GM10266 (cell line): ENCODE results near the gene GAREM1.

Experiments
- DNase-seq: peaks from one replicate; pipeline ENCODE4 v3.0.0; 2012; ENCODE audit errors: extremely low spot score
- TF ChIP-seq, protein P1 (sequence below): IDR thresholded peaks from 2 replicates; pipeline ENCODE4 v1.5.1; 2012; ENCODE audit warnings: mild to moderate bottlenecking, low read depth; ENCODE audit not compliant: control insufficient read depth, insufficient read depth; ENCODE audit errors: missing control alignments

The GAREM1 gene

GRCh38 chr18:32401621-32402020 lies 69.1 kb downstream of the GAREM1 start:
- TF ChIP-seq, protein P1, sequence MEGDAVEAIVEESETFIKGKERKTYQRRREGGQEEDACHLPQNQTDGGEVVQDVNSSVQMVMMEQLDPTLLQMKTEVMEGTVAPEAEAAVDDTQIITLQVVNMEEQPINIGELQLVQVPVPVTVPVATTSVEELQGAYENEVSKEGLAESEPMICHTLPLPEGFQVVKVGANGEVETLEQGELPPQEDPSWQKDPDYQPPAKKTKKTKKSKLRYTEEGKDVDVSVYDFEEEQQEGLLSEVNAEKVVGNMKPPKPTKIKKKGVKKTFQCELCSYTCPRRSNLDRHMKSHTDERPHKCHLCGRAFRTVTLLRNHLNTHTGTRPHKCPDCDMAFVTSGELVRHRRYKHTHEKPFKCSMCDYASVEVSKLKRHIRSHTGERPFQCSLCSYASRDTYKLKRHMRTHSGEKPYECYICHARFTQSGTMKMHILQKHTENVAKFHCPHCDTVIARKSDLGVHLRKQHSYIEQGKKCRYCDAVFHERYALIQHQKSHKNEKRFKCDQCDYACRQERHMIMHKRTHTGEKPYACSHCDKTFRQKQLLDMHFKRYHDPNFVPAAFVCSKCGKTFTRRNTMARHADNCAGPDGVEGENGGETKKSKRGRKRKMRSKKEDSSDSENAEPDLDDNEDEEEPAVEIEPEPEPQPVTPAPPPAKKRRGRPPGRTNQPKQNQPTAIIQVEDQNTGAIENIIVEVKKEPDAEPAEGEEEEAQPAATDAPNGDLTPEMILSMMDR, result no peak
- no peak for DNase-seq

- DNase-seq, result no peak
- TF ChIP-seq, protein P1, result no peak
These were observed 77.3 kb downstream of the GAREM1 start for GRCh38 chr18:32393407-32393806.

GRCh38 chr18:32391126-32391525 lies 79.6 kb downstream of the GAREM1 start:
- TF ChIP-seq, protein P1, result no peak
- DNase-seq, result no peak

DNA sequence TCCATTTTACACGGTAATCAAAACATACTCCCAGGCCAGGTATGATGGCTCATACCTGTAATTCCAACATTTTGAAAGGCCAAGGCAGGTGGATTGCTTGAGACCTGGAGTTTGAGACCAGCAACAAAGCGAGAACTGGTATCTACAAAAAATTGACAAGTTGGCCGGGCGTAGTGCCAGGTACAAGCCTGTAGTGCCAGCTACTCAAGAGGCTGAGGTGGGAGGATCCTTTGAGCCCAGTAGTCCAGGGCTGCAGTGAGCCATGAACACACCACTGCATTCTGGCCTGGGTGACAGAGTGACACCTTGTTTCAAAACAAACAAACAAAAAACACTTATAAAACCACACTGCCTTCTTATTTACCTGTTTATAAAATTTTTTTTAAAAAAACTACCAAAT lies 80.8 kb downstream of the GAREM1 start:
- TF ChIP-seq, protein P1, result no peak
- DNase-seq, result no peak

DNA sequence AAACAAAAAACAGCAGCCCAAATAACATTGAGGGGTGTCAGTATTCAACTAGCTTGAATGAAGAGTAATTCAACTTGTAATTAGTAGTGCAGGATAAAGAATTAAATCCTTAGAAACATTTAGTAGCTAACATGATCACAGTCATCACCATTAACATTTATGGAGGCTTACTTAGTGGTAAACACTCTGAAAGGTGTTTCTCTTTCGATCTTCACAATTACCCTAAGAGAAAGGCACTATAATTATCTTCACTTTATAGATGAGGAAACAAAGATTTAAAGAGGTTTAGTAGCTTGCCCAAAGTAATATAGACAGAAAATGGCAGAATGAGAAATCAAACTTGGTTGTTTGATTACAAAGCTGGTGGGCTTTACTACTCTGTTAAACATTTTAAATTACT lies 81.5 kb downstream of the GAREM1 start:
- no peak for DNase-seq
- TF ChIP-seq, protein P1, result no peak

DNA sequence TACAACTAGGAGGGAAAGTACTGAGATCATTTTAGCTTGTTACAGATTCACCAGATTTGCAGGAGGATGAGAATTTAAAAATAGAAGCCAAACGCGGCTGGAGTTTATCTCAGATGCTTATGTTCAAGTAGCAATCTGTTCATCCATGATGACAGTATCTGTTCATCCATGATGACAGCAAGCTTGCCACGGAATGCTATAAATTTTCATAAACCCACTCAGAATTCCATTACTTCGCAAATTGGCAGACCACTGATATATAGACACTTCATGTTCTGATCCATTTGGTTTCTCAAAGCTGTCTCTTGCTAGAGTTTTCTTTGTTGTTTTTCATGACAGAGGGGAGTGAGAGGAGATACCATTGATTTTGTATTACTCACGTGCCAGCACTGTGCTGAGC lies 84.2 kb downstream of the GAREM1 start:
- TF ChIP-seq, protein P1, result no peak
- DNase-seq, result no peak

DNA sequence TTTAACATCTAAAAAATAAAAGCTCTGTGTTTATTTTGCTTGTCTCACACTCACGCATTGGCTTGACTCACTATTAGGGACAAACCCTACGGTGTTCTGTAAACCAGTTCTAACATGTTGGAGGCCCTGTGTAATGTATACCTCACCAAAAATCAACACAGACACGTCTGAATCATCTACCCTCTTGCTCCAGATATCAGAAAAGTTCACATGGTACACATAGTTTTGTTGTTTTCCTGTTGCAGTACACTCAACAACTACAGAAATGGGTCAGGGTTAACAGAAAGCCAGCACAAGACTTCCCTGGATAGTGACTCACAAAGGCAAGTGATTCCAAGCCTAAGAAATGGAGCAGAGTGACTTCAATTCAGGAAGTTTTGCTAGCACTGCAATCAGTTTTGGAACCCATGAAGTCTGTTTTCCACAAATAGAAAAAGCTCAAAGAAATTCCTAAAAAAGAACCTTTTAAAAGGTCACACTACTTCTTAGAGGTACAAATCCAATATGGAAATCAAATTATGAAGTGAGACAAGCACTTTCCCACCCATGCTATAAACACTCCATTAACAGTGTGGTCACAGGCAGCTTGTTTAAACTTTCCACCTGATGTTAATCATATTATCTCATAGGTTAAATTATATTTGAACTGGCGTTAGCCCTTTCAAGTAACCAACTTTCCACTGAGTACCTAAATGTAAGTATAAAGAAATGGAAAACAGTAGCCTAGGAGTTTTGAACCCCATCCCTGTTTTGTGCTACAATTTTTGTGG lies 87.4 kb downstream of the GAREM1 start:
- TF ChIP-seq, protein P1, result no peak
- DNase-seq, result no peak
